ENCODE results near the gene FTO.

The FTO gene

GRCh38 chr16:53753431-53753830 lies 49.5 kb downstream of the FTO start:
- peaks cover 13 to 32% of the 10 kb centered on the region in 2 donors for H3K4me1 ChIP-seq (ENCODE audit: control insufficient read depth in 2 of 2, insufficient read depth in 1 of 2, low read depth in 1 of 2, low read length in 2 of 2)
- H3K4me3 ChIP-seq (ENCODE audit: low read length in 2 of 2), result no peak overlapping the region
- H3K9me3 ChIP-seq (replicated peaks in 1 of 2; ENCODE audit: control insufficient read depth in 2 of 2, insufficient read depth in 1 of 2, low read depth in 1 of 2, low read length in 2 of 2), result no peaks in the 10 kb centered on the region
- no peak overlapping the region for H2AFZ ChIP-seq (ENCODE audit: low read length)
- H3K36me3 ChIP-seq (replicated peaks in 1 of 2; ENCODE audit: control insufficient read depth in 2 of 2, insufficient read depth in 2 of 2, low read length in 2 of 2), result no peaks in the 10 kb centered on the region
- no peak overlapping the region for H3K4ac ChIP-seq (ENCODE audit: low read length)
- no peak overlapping the region for H2BK5ac ChIP-seq (ENCODE audit: low read length)
- H3K4me2 ChIP-seq (ENCODE audit: insufficient read depth, low read length, poor library complexity, severe bottlenecking), result no peak overlapping the region
- H3K27ac ChIP-seq (replicated peaks; ENCODE audit: low read length), result no peak overlapping the region
- H2BK15ac ChIP-seq (ENCODE audit: low read length), result no peak overlapping the region
- no peak overlapping the region for H3K18ac ChIP-seq (ENCODE audit: low read length)
- H3K14ac ChIP-seq (ENCODE audit: low read length), result no peak overlapping the region
- peaks cover 1% of the 10 kb centered on the region for H3K79me1 ChIP-seq (ENCODE audit: low read depth, low read length)
- H4K8ac ChIP-seq (ENCODE audit: low read depth, low read length), result no peak overlapping the region
- WGBS, 2 donors (ENCODE audit: extremely low coverage in 2 of 2, insufficient read length in 2 of 2, insufficient replicate concordance in 1 of 2), result no CpG with 5 or more reads among the region's 1 CpG
- no peak for DNase-seq (ENCODE audit: low spot score)
- no peak overlapping the region for H2BK120ac ChIP-seq (ENCODE audit: low read depth, low read length)
- H2AK5ac ChIP-seq (ENCODE audit: low read depth, low read length), result no peak overlapping the region
- no peak overlapping the region for H3K23ac ChIP-seq (ENCODE audit: low read depth, low read length, poor library complexity)
- H3K27me3 ChIP-seq (ENCODE audit: control insufficient read depth in 3 of 3, insufficient read depth in 3 of 3, low read depth in 1 of 3, low read length in 3 of 3), result no peaks in the 10 kb centered on the region
- no peak overlapping the region for H2BK12ac ChIP-seq (ENCODE audit: low read length)
- H4K91ac ChIP-seq (ENCODE audit: low read depth, low read length, poor library complexity), result no peak overlapping the region
- H3K9ac ChIP-seq (ENCODE audit: low read depth, low read length, poor library complexity), result no peak overlapping the region

DNA sequence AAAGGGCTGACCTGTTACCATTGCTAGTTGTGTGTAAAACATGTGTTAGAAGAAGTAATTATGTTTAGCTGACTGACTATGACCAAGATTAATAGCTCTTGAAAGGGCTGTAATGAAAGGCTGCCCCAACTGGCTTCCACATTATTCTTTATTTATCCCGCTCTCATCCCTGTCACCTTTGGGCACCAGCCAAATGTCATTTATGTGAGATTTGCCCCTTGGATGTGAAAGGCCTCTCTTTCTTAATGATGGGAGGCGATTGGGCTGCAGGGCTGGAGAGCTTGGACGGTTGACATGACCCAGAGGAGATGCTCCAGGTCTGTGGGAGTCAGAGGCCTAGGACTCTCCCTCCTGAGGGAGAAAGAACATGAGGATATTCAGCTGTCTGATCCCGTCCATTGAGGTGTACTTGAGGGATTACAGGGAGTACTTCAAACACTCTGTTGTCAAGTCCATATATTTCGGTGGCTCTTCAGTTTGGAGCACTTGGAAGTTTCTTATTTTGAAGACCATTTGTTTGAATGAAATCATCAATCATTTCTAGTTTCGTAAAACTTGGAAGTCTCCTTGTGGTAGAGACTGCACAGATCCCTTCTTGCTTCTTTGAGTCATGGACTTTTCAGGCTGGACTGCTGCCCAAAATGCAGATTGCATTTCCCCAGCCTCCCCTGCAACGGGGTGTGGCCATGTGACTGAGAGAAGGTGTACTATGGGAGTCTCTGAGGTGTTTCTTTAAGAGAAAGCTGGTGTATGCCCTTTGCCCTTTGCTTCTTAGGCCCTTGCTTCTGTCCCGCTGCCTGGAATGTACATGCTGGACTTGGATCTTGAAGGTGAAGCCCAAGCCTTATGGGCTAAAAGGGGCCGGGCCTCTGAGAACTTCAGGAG lies 51.3 kb downstream of the FTO start:
- H2BK12ac ChIP-seq (ENCODE audit: low read length), result no peak overlapping the region
- H3K18ac ChIP-seq (ENCODE audit: low read length), result no peak overlapping the region
- no peak overlapping the region for H2BK120ac ChIP-seq (ENCODE audit: low read depth, low read length)
- no peak for DNase-seq (ENCODE audit: low spot score)
- no peak overlapping the region for H2BK15ac ChIP-seq (ENCODE audit: low read length)
- H3K9me3 ChIP-seq (replicated peaks in 1 of 2; ENCODE audit: control insufficient read depth in 2 of 2, insufficient read depth in 1 of 2, low read depth in 1 of 2, low read length in 2 of 2), result no peaks in the 10 kb centered on the region
- WGBS, 2 donors (ENCODE audit: extremely low coverage in 2 of 2, insufficient read length in 2 of 2, insufficient replicate concordance in 1 of 2), result no CpG with 5 or more reads among the region's 9 CpGs
- no peak overlapping the region for H4K8ac ChIP-seq (ENCODE audit: low read depth, low read length)
- no peaks in the 10 kb centered on the region for H3K36me3 ChIP-seq (replicated peaks in 1 of 2; ENCODE audit: control insufficient read depth in 2 of 2, insufficient read depth in 2 of 2, low read length in 2 of 2)
- H3K4me1 ChIP-seq (ENCODE audit: control insufficient read depth in 2 of 2, insufficient read depth in 1 of 2, low read depth in 1 of 2, low read length in 2 of 2), result peaks cover 13 to 34% of the 10 kb centered on the region in 2 donors
- no peaks in the 10 kb centered on the region for H3K27me3 ChIP-seq (ENCODE audit: control insufficient read depth in 3 of 3, insufficient read depth in 3 of 3, low read depth in 1 of 3, low read length in 3 of 3)
- H3K14ac ChIP-seq (ENCODE audit: low read length), result no peak overlapping the region
- H3K23ac ChIP-seq (ENCODE audit: low read depth, low read length, poor library complexity), result no peak overlapping the region
- H3K4me3 ChIP-seq (ENCODE audit: low read length in 2 of 2), result no peak overlapping the region
- no peak overlapping the region for H2BK5ac ChIP-seq (ENCODE audit: low read length)
- H3K4ac ChIP-seq (ENCODE audit: low read length), result no peak overlapping the region
- H3K79me1 ChIP-seq (ENCODE audit: low read depth, low read length), result no peaks in the 10 kb centered on the region
- no peak overlapping the region for H4K91ac ChIP-seq (ENCODE audit: low read depth, low read length, poor library complexity)
- no peak overlapping the region for H2AK5ac ChIP-seq (ENCODE audit: low read depth, low read length)
- no peak overlapping the region for H3K27ac ChIP-seq (replicated peaks; ENCODE audit: low read length)
- H2AFZ ChIP-seq (ENCODE audit: low read length), result peak overlapping the region; percentile 9
- H3K4me2 ChIP-seq (ENCODE audit: insufficient read depth, low read length, poor library complexity, severe bottlenecking), result peak overlapping the region; percentile 27
- no peak overlapping the region for H3K9ac ChIP-seq (ENCODE audit: low read depth, low read length, poor library complexity)

DNA sequence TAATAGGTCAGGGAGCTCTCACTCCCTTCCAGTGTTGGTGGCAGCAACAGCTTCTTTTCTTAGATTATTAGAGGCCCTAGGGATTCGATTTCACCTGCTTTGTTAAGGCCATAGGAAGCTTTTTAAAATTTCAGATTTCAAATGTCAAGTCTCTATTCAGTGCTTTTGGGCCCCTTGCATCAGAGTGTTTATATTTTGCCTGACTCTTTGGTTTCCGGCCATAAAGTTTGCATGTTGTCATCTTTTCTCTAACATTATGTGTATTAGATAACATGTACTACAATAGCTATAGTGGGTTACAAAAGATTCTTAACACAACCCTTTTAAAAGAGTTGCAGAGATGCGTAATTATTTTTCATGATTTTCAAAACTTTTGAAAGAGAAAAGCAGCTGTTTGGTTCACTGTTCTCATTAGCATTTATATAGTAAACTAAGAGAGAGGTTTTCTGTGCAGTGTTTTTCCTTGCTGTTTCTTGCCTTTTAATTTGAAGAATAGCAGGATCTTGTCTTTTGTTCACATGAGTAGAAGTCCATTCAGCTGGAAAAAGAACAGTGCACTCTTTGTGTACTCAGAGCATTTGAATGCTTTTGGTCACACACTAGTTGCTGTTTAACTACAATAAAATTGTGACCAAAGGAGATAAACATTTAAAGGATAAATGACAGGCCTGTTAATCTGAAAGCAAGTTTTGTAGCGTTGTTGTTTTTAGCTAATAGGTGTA lies 52.5 kb downstream of the FTO start:
- Histone ChIP-seq H3K18ac (ENCODE audit: low read length) (no peak overlapping the region), H3K4me2 (ENCODE audit: insufficient read depth, low read length, poor library complexity, severe bottlenecking) (no peak overlapping the region), H4K91ac (ENCODE audit: low read depth, low read length, poor library complexity) (no peak overlapping the region), H2BK12ac (ENCODE audit: low read length) (no peak overlapping the region), H3K79me1 (ENCODE audit: low read depth, low read length) (no peaks in the 10 kb centered on the region), H3K4me3 (ENCODE audit: low read length in 2 of 2) (no peak overlapping the region), H3K23ac (ENCODE audit: low read depth, low read length, poor library complexity) (no peak overlapping the region), H3K4ac (ENCODE audit: low read length) (no peak overlapping the region), H3K14ac (ENCODE audit: low read length) (no peak overlapping the region), H3K9ac (ENCODE audit: low read depth, low read length, poor library complexity) (no peak overlapping the region), H2BK5ac (ENCODE audit: low read length) (no peak overlapping the region), H3K27me3 (ENCODE audit: control insufficient read depth in 3 of 3, insufficient read depth in 3 of 3, low read depth in 1 of 3, low read length in 3 of 3) (no peaks in the 10 kb centered on the region), H4K8ac (ENCODE audit: low read depth, low read length) (no peak overlapping the region), H3K4me1 (ENCODE audit: control insufficient read depth in 2 of 2, insufficient read depth in 1 of 2, low read depth in 1 of 2, low read length in 2 of 2) (peaks cover 13 to 34% of the 10 kb centered on the region in 2 donors), H3K27ac (replicated peaks; ENCODE audit: low read length) (no peak overlapping the region), H3K9me3 (replicated peaks in 1 of 2; ENCODE audit: control insufficient read depth in 2 of 2, insufficient read depth in 1 of 2, low read depth in 1 of 2, low read length in 2 of 2) (no peaks in the 10 kb centered on the region), H2BK15ac (ENCODE audit: low read length) (no peak overlapping the region), H2AK5ac (ENCODE audit: low read depth, low read length) (no peak overlapping the region), H2BK120ac (ENCODE audit: low read depth, low read length) (no peak overlapping the region), H2AFZ (ENCODE audit: low read length) (no peak overlapping the region), H3K36me3 (replicated peaks in 1 of 2; ENCODE audit: control insufficient read depth in 2 of 2, insufficient read depth in 2 of 2, low read length in 2 of 2) (no peaks in the 10 kb centered on the region)
- no CpG with 5 or more reads among the region's 4 CpGs for WGBS, 2 donors (ENCODE audit: extremely low coverage in 2 of 2, insufficient read length in 2 of 2, insufficient replicate concordance in 1 of 2)
- DNase-seq (ENCODE audit: low spot score), result peak; percentile 72

GRCh38 chr16:53757971-53758609 lies 54.1 kb downstream of the FTO start:
- no peak overlapping the region for H3K4me2 ChIP-seq (ENCODE audit: insufficient read depth, low read length, poor library complexity, severe bottlenecking)
- no peak overlapping the region for H2BK5ac ChIP-seq (ENCODE audit: low read length)
- H2AFZ ChIP-seq (ENCODE audit: low read length), result no peak overlapping the region
- H3K27ac ChIP-seq (replicated peaks; ENCODE audit: low read length), result no peak overlapping the region
- no peak overlapping the region for H2BK120ac ChIP-seq (ENCODE audit: low read depth, low read length)
- no peak overlapping the region for H3K18ac ChIP-seq (ENCODE audit: low read length)
- H3K4ac ChIP-seq (ENCODE audit: low read length), result no peak overlapping the region
- no peak overlapping the region for H2BK15ac ChIP-seq (ENCODE audit: low read length)
- no peak overlapping the region for H3K9ac ChIP-seq (ENCODE audit: low read depth, low read length, poor library complexity)
- no peak overlapping the region for H4K8ac ChIP-seq (ENCODE audit: low read depth, low read length)
- H4K91ac ChIP-seq (ENCODE audit: low read depth, low read length, poor library complexity), result no peak overlapping the region
- no peaks in the 10 kb centered on the region for H3K9me3 ChIP-seq (replicated peaks in 1 of 2; ENCODE audit: control insufficient read depth in 2 of 2, insufficient read depth in 1 of 2, low read depth in 1 of 2, low read length in 2 of 2)
- H2BK12ac ChIP-seq (ENCODE audit: low read length), result no peak overlapping the region
- H3K4me1 ChIP-seq (ENCODE audit: control insufficient read depth in 2 of 2, insufficient read depth in 1 of 2, low read depth in 1 of 2, low read length in 2 of 2), result peaks cover 13 to 43% of the 10 kb centered on the region in 2 donors
- no peak overlapping the region for H3K14ac ChIP-seq (ENCODE audit: low read length)
- H3K23ac ChIP-seq (ENCODE audit: low read depth, low read length, poor library complexity), result no peak overlapping the region
- DNase-seq (ENCODE audit: low spot score), result no peak
- H3K36me3 ChIP-seq (replicated peaks in 1 of 2; ENCODE audit: control insufficient read depth in 2 of 2, insufficient read depth in 2 of 2, low read length in 2 of 2), result no peaks in the 10 kb centered on the region
- no peak overlapping the region for H3K4me3 ChIP-seq (ENCODE audit: low read length in 2 of 2)
- no peak overlapping the region for H2AK5ac ChIP-seq (ENCODE audit: low read depth, low read length)
- no peaks in the 10 kb centered on the region for H3K79me1 ChIP-seq (ENCODE audit: low read depth, low read length)
- no peaks in the 10 kb centered on the region for H3K27me3 ChIP-seq (ENCODE audit: control insufficient read depth in 3 of 3, insufficient read depth in 3 of 3, low read depth in 1 of 3, low read length in 3 of 3)
- no CpG with 5 or more reads among the region's 4 CpGs for whole genome bisulfite sequencing, 2 donors (ENCODE audit: extremely low coverage in 2 of 2, insufficient read length in 2 of 2, insufficient replicate concordance in 1 of 2)

Data from neuronal stem cell (in vitro differentiated cells).